ENCODE data around the gene UROC1. TPM values are rescaled to one million over a fixed set of nuclear protein-coding genes. Genes with fewer than 3 reads are reported as not detected.

UROC1 gene
- total and polyA plus RNA-seq, 2 donors (not counting 1 experiment from before 2014, with no cell fraction given) = not detected

GRCh38 chr3:126442094-126442855 is 75.3 kb downstream of the UROC1 start:
- Mint-ChIP-seq H3K4me3 (no peak overlapping the region), H3K27me3 (no peaks in the 10 kb centered on the region), H3K4me1 (no peaks in the 10 kb centered on the region), H3K27ac (no peak overlapping the region), H3K9me3 (ENCODE audit: insufficient read depth) (no peaks in the 10 kb centered on the region)
- POLR2A ChIA-PET = no interaction called here
- H3K4me1 ChIP-seq (ENCODE audit: control insufficient read depth in 2 of 2, insufficient read depth in 2 of 2, low read length in 2 of 2) = no peaks in the 10 kb centered on the region
- DNase-seq (no peak), ATAC-seq (ENCODE audit: low read depth) (no peak)
- H3K36me3 ChIP-seq (replicated peaks in 1 of 2; ENCODE audit: control extremely low read depth in 1 of 2, control insufficient read depth in 1 of 2, extremely low read depth in 1 of 2, insufficient read depth in 2 of 2, low read length in 1 of 2) = peaks cover 0 to 29% of the 10 kb centered on the region in 2 experiments
- H3K79me2 ChIP-seq (ENCODE audit: control insufficient read depth, insufficient read depth, low read length) = no peaks in the 10 kb centered on the region
- H2AFZ ChIP-seq (ENCODE audit: insufficient read depth, low read depth, low read length, poor library complexity, severe bottlenecking) = no peak overlapping the region
- H3K4me3 ChIP-seq (ENCODE audit: control extremely low read depth in 1 of 5, extremely low read depth in 1 of 5, insufficient read depth in 1 of 5, low read depth in 2 of 5, low read length in 4 of 5) = no peak overlapping the region
- CTCF ChIA-PET = no interaction called here
- WGBS (ENCODE audit: insufficient coverage) = 95% methylated on average over 7 of the region's 13 CpGs
- no peak for TF ChIP-seq CTCF (IDR thresholded peaks at IDR 0.05)
- no peak for TF ChIP-seq EZH2 (IDR thresholded peaks at IDR 0.05; ENCODE audit: borderline replicate concordance, insufficient read depth, low read depth, low read length, poor library complexity, severe bottlenecking)
- no peaks in the 10 kb centered on the region for H4K20me1 ChIP-seq (ENCODE audit: control insufficient read depth, insufficient read depth, low read length, poor library complexity, severe bottlenecking)
- intact Hi-C loops (cut with micrococcal nuclease) = no loop called here
- H3K27ac ChIP-seq (ENCODE audit: low read length in 2 of 2) = no peak overlapping the region
- no peak overlapping the region for H3K9ac ChIP-seq (ENCODE audit: low read length)
- H3K27me3 ChIP-seq (replicated peaks in 1 of 4; ENCODE audit: control extremely low read depth in 1 of 4, control insufficient read depth in 3 of 4, insufficient read depth in 4 of 4, low read length in 3 of 4) = no peaks in the 10 kb centered on the region
- no peaks in the 10 kb centered on the region for H3K9me3 ChIP-seq (ENCODE audit: control extremely low read depth in 1 of 3, control insufficient read depth in 2 of 3, insufficient read depth in 1 of 3, low read length in 2 of 3)
- H3K4me2 ChIP-seq (replicated peaks; ENCODE audit: low read depth, low read length, poor library complexity, severe bottlenecking) = no peak overlapping the region

- no peaks in the 10 kb centered on the region for H3K4me1 Mint-ChIP-seq
- 97% methylated on average over 19 of the region's 20 CpGs for WGBS (ENCODE audit: insufficient coverage)
- ATAC-seq (ENCODE audit: low read depth) (no peak), DNase-seq (no peak)
- no peak overlapping the region for H2AFZ ChIP-seq (ENCODE audit: insufficient read depth, low read depth, low read length, poor library complexity, severe bottlenecking)
- no peaks in the 10 kb centered on the region for H4K20me1 ChIP-seq (ENCODE audit: control insufficient read depth, insufficient read depth, low read length, poor library complexity, severe bottlenecking)
- no peak overlapping the region for H3K4me2 ChIP-seq (replicated peaks; ENCODE audit: low read depth, low read length, poor library complexity, severe bottlenecking)
- POLR2A ChIA-PET = no interaction called here
- TF ChIP-seq EZH2 (IDR thresholded peaks at IDR 0.05; ENCODE audit: borderline replicate concordance, insufficient read depth, low read depth, low read length, poor library complexity, severe bottlenecking) (no peak), CTCF (IDR thresholded peaks at IDR 0.05) (no peak)
- no peaks in the 10 kb centered on the region for H3K27me3 ChIP-seq (replicated peaks in 1 of 4; ENCODE audit: control extremely low read depth in 1 of 4, control insufficient read depth in 3 of 4, insufficient read depth in 4 of 4, low read length in 3 of 4)
- no peaks in the 10 kb centered on the region for H3K9me3 ChIP-seq (ENCODE audit: control extremely low read depth in 1 of 3, control insufficient read depth in 2 of 3, insufficient read depth in 1 of 3, low read length in 2 of 3)
- H3K4me1 ChIP-seq (ENCODE audit: control insufficient read depth in 2 of 2, insufficient read depth in 2 of 2, low read length in 2 of 2) = no peaks in the 10 kb centered on the region
- no peak overlapping the region for H3K9ac ChIP-seq (ENCODE audit: low read length)
- no peaks in the 10 kb centered on the region for H3K79me2 ChIP-seq (ENCODE audit: control insufficient read depth, insufficient read depth, low read length)
- H3K4me3 Mint-ChIP-seq = no peak overlapping the region
- H3K27ac ChIP-seq (ENCODE audit: low read length in 2 of 2) = no peak overlapping the region
- CTCF ChIA-PET = no interaction called here
- intact Hi-C loops (cut with micrococcal nuclease) = no loop called here
- H3K27me3 Mint-ChIP-seq = no peaks in the 10 kb centered on the region
- H3K36me3 ChIP-seq (replicated peaks in 1 of 2; ENCODE audit: control extremely low read depth in 1 of 2, control insufficient read depth in 1 of 2, extremely low read depth in 1 of 2, insufficient read depth in 2 of 2, low read length in 1 of 2) = peaks cover 0 to 37% of the 10 kb centered on the region in 2 experiments
- H3K4me3 ChIP-seq (ENCODE audit: control extremely low read depth in 1 of 5, extremely low read depth in 1 of 5, insufficient read depth in 1 of 5, low read depth in 2 of 5, low read length in 4 of 5) = no peak overlapping the region
- H3K27ac Mint-ChIP-seq = no peak overlapping the region
- no peaks in the 10 kb centered on the region for H3K9me3 Mint-ChIP-seq (ENCODE audit: insufficient read depth)
Observed at GRCh38 chr3:126441256-126441880, 76.2 kb downstream of the UROC1 start.
